Liver (tissue), 3 donors: ENCODE measurements around the gene HPGD.

Experiments
- EGR1 ChIP-seq, 2 donors: IDR thresholded peaks; 2 replicates each; pipeline ENCODE4 v1.6.1; 2016 to 2018; ENCODE audit warnings: antibody characterized with exemption in 2 of 2, low read depth in 2 of 2
- GABPA ChIP-seq, 2 donors: IDR thresholded peaks in 1 of 2; conservative IDR thresholded peaks in 1 of 2; 2 replicates each; pipeline ENCODE4 v1.6.1; 2016; ENCODE audit warnings: antibody characterized with exemption in 2 of 2, mild to moderate bottlenecking in 1 of 2, moderate library complexity in 1 of 2
- HNF4A ChIP-seq, 2 donors: conservative IDR thresholded peaks; 2 replicates each; pipeline ENCODE4 v1.6.1; 2016; ENCODE audit warnings: antibody characterized with exemption in 2 of 2, mild to moderate bottlenecking in 2 of 2
- JUND ChIP-seq, 2 donors: IDR thresholded peaks; 2 replicates each; pipeline ENCODE4 v1.6.1; 2016; ENCODE audit warnings: antibody characterized with exemption in 2 of 2
- NR2F2 ChIP-seq: IDR thresholded peaks from 2 replicates; pipeline ENCODE4 v1.6.1; 2016; ENCODE audit warnings: antibody characterized with exemption
- RAD21 ChIP-seq, 2 donors: IDR thresholded peaks; 2 replicates each; pipeline ENCODE4 v1.6.1; 2016; ENCODE audit warnings: antibody characterized with exemption in 2 of 2, mild to moderate bottlenecking in 2 of 2
- SP1 ChIP-seq: IDR thresholded peaks from 2 replicates; pipeline ENCODE4 v1.6.1; 2018; ENCODE audit warnings: antibody characterized with exemption, mild to moderate bottlenecking
- TAF1 ChIP-seq: conservative IDR thresholded peaks from 2 replicates; pipeline ENCODE4 v1.6.1; 2016; ENCODE audit warnings: antibody characterized with exemption, mild to moderate bottlenecking
- YY1 ChIP-seq: IDR thresholded peaks from 2 replicates; pipeline ENCODE4 v1.6.1; 2016; ENCODE audit warnings: antibody characterized with exemption, mild to moderate bottlenecking
- TF ChIP-seq, protein P1 (sequence below): fragments of 150-350 bp; IDR thresholded peaks from 2 replicates; pipeline ENCODE4 v1.5.1; 2017; ENCODE audit warnings: improper control_type of control experiment, low read depth, low read length; ENCODE audit not compliant: missing input control
- TF ChIP-seq, protein P2 (sequence below): IDR thresholded peaks from 2 replicates; pipeline ENCODE4 v1.6.1; 2016; ENCODE audit warnings: antibody characterized with exemption
- TF ChIP-seq, protein P3 (sequence below): IDR thresholded peaks from 2 replicates; pipeline ENCODE4 v1.6.1; 2016; ENCODE audit warnings: antibody characterized with exemption
- TF ChIP-seq, protein P4 (sequence below): IDR thresholded peaks from 2 replicates; pipeline ENCODE4 v1.6.1; 2016; ENCODE audit warnings: antibody characterized with exemption
- donor health status: healthy.
- donor health status: healthy.

DNA sequence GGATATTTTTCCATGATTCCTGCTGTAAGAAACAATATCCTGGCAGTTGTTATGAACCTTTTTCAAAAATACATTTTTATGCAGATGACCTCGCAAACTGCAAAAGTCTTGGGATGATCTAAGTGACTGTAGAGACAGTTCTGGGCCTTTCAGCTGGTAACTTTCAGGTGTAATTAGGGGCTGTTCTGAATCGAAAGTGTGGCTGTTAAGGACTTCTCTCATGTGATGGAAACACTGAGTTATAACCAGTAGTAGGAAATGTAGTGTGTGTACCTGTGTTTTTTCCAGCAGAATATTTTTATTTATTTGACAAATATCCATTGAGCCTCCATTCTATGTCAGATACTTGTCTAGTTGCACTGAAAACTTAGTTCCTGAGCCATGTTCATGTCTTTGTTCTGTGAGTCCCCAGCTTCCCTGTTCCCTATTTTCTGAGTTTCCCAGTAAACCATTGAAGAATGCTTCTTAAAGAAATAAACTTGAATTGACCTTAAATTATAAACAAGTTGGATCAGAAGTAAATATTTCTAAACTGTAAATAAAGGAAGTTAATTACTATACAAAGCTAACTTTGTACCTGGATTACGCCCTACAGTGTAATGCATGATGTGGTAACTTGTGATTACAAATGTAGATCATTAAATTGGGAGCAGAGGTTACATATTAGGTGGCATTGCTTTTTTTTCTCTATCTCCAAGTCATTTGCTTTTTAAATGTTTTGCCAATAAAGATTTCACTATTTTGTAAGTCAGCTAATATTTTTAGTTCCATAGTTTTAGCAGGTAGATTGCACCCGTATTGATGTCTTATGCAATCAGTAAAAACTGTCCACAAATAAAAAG lies 33.7 kb upstream of the HPGD start:
- TF ChIP-seq, protein P1, sequence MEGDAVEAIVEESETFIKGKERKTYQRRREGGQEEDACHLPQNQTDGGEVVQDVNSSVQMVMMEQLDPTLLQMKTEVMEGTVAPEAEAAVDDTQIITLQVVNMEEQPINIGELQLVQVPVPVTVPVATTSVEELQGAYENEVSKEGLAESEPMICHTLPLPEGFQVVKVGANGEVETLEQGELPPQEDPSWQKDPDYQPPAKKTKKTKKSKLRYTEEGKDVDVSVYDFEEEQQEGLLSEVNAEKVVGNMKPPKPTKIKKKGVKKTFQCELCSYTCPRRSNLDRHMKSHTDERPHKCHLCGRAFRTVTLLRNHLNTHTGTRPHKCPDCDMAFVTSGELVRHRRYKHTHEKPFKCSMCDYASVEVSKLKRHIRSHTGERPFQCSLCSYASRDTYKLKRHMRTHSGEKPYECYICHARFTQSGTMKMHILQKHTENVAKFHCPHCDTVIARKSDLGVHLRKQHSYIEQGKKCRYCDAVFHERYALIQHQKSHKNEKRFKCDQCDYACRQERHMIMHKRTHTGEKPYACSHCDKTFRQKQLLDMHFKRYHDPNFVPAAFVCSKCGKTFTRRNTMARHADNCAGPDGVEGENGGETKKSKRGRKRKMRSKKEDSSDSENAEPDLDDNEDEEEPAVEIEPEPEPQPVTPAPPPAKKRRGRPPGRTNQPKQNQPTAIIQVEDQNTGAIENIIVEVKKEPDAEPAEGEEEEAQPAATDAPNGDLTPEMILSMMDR: no peak
- TF ChIP-seq YY1 (no peak), GABPA (IDR thresholded peaks at IDR 0.05 in 1 of 2, conservative IDR thresholded peaks at IDR 0.05 in 1 of 2) (no peak), TAF1 (no peak), HNF4A (conservative IDR thresholded peaks at IDR 0.05) (peak; percentile 65 to 93), SP1 (peak; percentile 48), JUND (IDR thresholded peaks at IDR 0.05) (peak in 1 of 2 donors; percentile 79), RAD21 (IDR thresholded peaks at IDR 0.05) (peak; percentile 11 to 47), NR2F2 (no peak), EGR1 (IDR thresholded peaks at IDR 0.05; ENCODE audit: low read depth in 2 of 2) (no peak)
- TF ChIP-seq, protein P2, sequence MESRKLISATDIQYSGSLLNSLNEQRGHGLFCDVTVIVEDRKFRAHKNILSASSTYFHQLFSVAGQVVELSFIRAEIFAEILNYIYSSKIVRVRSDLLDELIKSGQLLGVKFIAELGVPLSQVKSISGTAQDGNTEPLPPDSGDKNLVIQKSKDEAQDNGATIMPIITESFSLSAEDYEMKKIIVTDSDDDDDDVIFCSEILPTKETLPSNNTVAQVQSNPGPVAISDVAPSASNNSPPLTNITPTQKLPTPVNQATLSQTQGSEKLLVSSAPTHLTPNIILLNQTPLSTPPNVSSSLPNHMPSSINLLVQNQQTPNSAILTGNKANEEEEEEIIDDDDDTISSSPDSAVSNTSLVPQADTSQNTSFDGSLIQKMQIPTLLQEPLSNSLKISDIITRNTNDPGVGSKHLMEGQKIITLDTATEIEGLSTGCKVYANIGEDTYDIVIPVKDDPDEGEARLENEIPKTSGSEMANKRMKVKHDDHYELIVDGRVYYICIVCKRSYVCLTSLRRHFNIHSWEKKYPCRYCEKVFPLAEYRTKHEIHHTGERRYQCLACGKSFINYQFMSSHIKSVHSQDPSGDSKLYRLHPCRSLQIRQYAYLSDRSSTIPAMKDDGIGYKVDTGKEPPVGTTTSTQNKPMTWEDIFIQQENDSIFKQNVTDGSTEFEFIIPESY: no peak
- TF ChIP-seq, protein P3, sequence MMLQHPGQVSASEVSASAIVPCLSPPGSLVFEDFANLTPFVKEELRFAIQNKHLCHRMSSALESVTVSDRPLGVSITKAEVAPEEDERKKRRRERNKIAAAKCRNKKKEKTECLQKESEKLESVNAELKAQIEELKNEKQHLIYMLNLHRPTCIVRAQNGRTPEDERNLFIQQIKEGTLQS: no peak
- TF ChIP-seq, protein P4, sequence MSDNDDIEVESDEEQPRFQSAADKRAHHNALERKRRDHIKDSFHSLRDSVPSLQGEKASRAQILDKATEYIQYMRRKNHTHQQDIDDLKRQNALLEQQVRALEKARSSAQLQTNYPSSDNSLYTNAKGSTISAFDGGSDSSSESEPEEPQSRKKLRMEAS: peak; percentile 53
